ENCODE measurements around the gene ERBB4. TPM values are rescaled to one million over a fixed set of nuclear protein-coding genes. Genes with fewer than 3 reads are reported as not detected.

The ERBB4 gene
- total RNA-seq = not detected in 2 replicates

GRCh38 chr2:212538305-212539071, at the start of gene ERBB4:
TSS of gene ERBB4 (minus strand) at chr2:212538802. CDS start at chr2:212538530, 272 bp downstream.

